ENCODE data around the gene EMP3.
"Not testable (repeated sequence)": the region's sequence is repeated elsewhere in the genome, so short reads cannot be mapped to it uniquely, and the experiment has no call there.

DNA sequence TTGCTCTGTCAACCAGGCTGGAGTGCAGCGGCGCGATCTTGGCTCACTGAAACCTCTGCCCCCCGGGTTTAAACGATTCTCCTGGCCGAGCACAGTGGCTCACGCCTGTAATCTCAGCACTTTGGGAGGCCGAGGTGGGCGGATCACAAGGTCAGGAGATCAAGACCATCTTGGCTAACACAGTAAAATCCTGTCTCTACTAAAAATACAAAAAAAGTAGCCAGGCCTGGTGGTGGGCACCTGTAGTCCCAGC is 7.7 kb upstream of the EMP3 start:
- TF ChIP-seq, protein P1, sequence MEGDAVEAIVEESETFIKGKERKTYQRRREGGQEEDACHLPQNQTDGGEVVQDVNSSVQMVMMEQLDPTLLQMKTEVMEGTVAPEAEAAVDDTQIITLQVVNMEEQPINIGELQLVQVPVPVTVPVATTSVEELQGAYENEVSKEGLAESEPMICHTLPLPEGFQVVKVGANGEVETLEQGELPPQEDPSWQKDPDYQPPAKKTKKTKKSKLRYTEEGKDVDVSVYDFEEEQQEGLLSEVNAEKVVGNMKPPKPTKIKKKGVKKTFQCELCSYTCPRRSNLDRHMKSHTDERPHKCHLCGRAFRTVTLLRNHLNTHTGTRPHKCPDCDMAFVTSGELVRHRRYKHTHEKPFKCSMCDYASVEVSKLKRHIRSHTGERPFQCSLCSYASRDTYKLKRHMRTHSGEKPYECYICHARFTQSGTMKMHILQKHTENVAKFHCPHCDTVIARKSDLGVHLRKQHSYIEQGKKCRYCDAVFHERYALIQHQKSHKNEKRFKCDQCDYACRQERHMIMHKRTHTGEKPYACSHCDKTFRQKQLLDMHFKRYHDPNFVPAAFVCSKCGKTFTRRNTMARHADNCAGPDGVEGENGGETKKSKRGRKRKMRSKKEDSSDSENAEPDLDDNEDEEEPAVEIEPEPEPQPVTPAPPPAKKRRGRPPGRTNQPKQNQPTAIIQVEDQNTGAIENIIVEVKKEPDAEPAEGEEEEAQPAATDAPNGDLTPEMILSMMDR (IDR thresholded peaks at IDR 0.05): not testable (repeated sequence)
- TF ChIP-seq POLR2A (IDR thresholded peaks at IDR 0.05): not testable (repeated sequence)

All from vagina (tissue), 2 donors.